ENCODE data around the gene SYT7.

DNA sequence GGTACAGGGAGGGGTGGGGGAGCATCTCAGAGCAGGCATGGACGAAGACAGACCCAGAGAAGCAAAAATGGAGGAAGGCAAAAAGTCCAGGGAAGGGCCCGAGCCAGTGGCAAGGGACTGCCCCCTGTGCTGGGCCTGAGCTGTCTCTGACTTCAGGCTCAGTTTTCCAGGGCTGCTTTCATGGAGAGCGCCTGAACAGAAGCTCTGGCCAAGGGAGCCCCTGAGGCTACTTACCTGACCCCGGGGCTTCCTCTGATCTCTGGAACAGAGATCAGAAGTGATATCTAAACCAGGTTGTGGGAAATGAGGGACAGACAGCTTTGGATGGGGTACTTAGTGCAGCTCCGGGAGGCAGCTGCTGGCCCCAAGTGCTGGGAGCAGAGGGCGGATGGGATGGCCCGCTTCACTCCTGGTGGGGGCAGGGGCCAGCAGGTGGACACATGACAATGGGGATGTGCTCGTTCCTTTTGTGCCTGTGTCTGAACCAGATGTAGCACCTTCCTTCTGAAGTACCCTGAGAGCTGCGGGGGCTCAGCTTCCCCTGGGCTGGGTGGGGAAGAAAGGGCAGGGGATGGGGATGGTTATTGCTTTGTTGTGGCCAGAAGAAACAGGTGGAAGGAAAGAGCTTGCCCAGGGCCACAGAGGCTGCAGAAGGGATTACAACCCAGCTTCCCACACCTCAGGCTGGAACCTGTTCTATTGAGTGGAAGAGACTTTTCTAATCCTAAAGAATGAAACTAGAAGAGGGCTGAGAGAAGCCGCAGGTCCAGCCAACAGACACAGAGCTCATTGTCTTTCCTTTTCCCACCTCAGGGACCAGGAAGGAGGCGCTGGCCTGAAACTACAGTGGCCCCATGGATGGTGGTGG, 66.6 kb downstream of the SYT7 start:
- TF ChIP-seq, protein P1, sequence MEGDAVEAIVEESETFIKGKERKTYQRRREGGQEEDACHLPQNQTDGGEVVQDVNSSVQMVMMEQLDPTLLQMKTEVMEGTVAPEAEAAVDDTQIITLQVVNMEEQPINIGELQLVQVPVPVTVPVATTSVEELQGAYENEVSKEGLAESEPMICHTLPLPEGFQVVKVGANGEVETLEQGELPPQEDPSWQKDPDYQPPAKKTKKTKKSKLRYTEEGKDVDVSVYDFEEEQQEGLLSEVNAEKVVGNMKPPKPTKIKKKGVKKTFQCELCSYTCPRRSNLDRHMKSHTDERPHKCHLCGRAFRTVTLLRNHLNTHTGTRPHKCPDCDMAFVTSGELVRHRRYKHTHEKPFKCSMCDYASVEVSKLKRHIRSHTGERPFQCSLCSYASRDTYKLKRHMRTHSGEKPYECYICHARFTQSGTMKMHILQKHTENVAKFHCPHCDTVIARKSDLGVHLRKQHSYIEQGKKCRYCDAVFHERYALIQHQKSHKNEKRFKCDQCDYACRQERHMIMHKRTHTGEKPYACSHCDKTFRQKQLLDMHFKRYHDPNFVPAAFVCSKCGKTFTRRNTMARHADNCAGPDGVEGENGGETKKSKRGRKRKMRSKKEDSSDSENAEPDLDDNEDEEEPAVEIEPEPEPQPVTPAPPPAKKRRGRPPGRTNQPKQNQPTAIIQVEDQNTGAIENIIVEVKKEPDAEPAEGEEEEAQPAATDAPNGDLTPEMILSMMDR (IDR thresholded peaks at IDR 0.05; ENCODE audit: low read depth, low read length, missing input control): no peak
- TF ChIP-seq, protein P2, sequence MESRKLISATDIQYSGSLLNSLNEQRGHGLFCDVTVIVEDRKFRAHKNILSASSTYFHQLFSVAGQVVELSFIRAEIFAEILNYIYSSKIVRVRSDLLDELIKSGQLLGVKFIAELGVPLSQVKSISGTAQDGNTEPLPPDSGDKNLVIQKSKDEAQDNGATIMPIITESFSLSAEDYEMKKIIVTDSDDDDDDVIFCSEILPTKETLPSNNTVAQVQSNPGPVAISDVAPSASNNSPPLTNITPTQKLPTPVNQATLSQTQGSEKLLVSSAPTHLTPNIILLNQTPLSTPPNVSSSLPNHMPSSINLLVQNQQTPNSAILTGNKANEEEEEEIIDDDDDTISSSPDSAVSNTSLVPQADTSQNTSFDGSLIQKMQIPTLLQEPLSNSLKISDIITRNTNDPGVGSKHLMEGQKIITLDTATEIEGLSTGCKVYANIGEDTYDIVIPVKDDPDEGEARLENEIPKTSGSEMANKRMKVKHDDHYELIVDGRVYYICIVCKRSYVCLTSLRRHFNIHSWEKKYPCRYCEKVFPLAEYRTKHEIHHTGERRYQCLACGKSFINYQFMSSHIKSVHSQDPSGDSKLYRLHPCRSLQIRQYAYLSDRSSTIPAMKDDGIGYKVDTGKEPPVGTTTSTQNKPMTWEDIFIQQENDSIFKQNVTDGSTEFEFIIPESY (IDR thresholded peaks at IDR 0.05): no peak
- no peak for TF ChIP-seq GABPA (IDR thresholded peaks at IDR 0.05 in 1 of 2, conservative IDR thresholded peaks at IDR 0.05 in 1 of 2)

Data from liver (tissue), 3 donors.